HepG2 (cell line): Measurements from ENCODE around the gene MYO9A. TPM values are rescaled to one million over a fixed set of nuclear protein-coding genes. Genes with fewer than 3 reads are reported as not detected.

Source experiments
- ARNT ChIP-seq: fragments of 450-650 bp; IDR thresholded peaks from 2 replicates; pipeline ENCODE4 v1.6.1; 2017
- ATAD3A ChIP-seq: sonication (generic); formaldehyde crosslinking; IDR thresholded peaks from 2 replicates; pipeline ENCODE4 v1.4.0; 2020; ENCODE audit warnings: missing genetic modification reagents
- BRD4 ChIP-seq: sonication (generic); formaldehyde crosslinking; IDR thresholded peaks from 2 replicates; pipeline ENCODE4 v1.4.0; 2020; ENCODE audit warnings: missing genetic modification reagents
- CREB1 ChIP-seq, 2 experiments: fragments of 450-650 bp in 1 of 2; IDR thresholded peaks; 2 replicates each; pipeline ENCODE4 v1.6.1; 2016 to 2017; ENCODE audit warnings: control low read depth in 1 of 2, mild to moderate bottlenecking in 1 of 2, missing compliant biosample characterization in 1 of 2, missing genetic modification characterization in 1 of 2
- FOSL2 ChIP-seq: sonication (generic); formaldehyde crosslinking; IDR thresholded peaks from 2 replicates; pipeline ENCODE4 v1.4.0; 2020; ENCODE audit warnings: missing genetic modification reagents
- FOXA3 ChIP-seq: IDR thresholded peaks from 2 replicates; pipeline ENCODE4 v1.6.1; 2016; ENCODE audit warnings: missing genetic modification reagents, missing compliant biosample characterization
- GABPA ChIP-seq, 2 experiments: IDR thresholded peaks; 2 replicates each; pipeline ENCODE4 v1.6.1; 2011 to 2016; ENCODE audit warnings: low read depth in 2 of 2, low read length in 1 of 2, missing biosample characterization in 1 of 2, missing genetic modification characterization in 1 of 2
- HNRNPK ChIP-seq: fragments of 200-400 bp; formaldehyde crosslinking; IDR thresholded peaks from 2 replicates; pipeline ENCODE4 v1.6.1; 2018; ENCODE audit warnings: low read length, low read depth, moderate library complexity, mild to moderate bottlenecking; ENCODE audit not compliant: poor library complexity, severe bottlenecking
- KAT2B ChIP-seq: fragments of 150-350 bp; IDR thresholded peaks from 2 replicates; pipeline ENCODE4 v1.6.1; 2014; ENCODE audit warnings: low read depth, low read length, borderline replicate concordance
- KDM4B ChIP-seq: sonication (generic); formaldehyde crosslinking; IDR thresholded peaks from 2 replicates; pipeline ENCODE4 v1.4.0; 2020; ENCODE audit warnings: missing genetic modification reagents
- MLX ChIP-seq: IDR thresholded peaks from 2 replicates; pipeline ENCODE4 v1.6.1; 2016
- NPAS2 ChIP-seq: sonication (generic); formaldehyde crosslinking; IDR thresholded peaks from 2 replicates; pipeline ENCODE4 v1.8.0; 2022; ENCODE audit warnings: mild to moderate bottlenecking, missing genetic modification reagents, borderline replicate concordance
- POLR2AphosphoS2 ChIP-seq: IDR thresholded peaks from 2 replicates; pipeline ENCODE4 v1.6.1; 2011; ENCODE audit warnings: low read depth, low read length, improper control_type of control experiment
- RAD21 ChIP-seq: fragments of 450-650 bp; formaldehyde crosslinking; IDR thresholded peaks from 2 replicates; pipeline ENCODE4 v1.5.0; 2020; ENCODE audit warnings: mild to moderate bottlenecking
- SMAD1 ChIP-seq: sonication (generic); formaldehyde crosslinking; IDR thresholded peaks from 2 replicates; pipeline ENCODE4 v1.4.0; 2020; ENCODE audit warnings: missing genetic modification reagents, low read depth, mild to moderate bottlenecking, borderline replicate concordance
- TCF7 ChIP-seq: sonication (generic); IDR thresholded peaks from 2 replicates; pipeline ENCODE4 v1.6.1; 2016; ENCODE audit warnings: antibody characterized with exemption, low read depth
- TFAP4 ChIP-seq: sonication (generic); IDR thresholded peaks from 2 replicates; pipeline ENCODE4 v1.6.1; 2016; ENCODE audit warnings: low read depth, borderline replicate concordance
- ZBTB3 ChIP-seq: sonication (generic); formaldehyde crosslinking; IDR thresholded peaks from 2 replicates; pipeline ENCODE4 v1.4.0; 2020; ENCODE audit warnings: low read depth, mild to moderate bottlenecking, moderate library complexity, missing genetic modification reagents, borderline replicate concordance
- ZFYVE20 ChIP-seq: sonication (generic); formaldehyde crosslinking; IDR thresholded peaks from 2 replicates; pipeline ENCODE4 v1.8.0; 2023; ENCODE audit warnings: low read depth, mild to moderate bottlenecking, moderate library complexity, missing genetic modification reagents, borderline replicate concordance
- ZMYM2 ChIP-seq: sonication (generic); formaldehyde crosslinking; IDR thresholded peaks from 2 replicates; pipeline ENCODE4 v1.8.0; 2022; ENCODE audit warnings: mild to moderate bottlenecking, missing genetic modification reagents
- ZNF20 ChIP-seq: sonication (generic); formaldehyde crosslinking; IDR thresholded peaks from 2 replicates; pipeline ENCODE4 v1.4.0; 2020; ENCODE audit warnings: mild to moderate bottlenecking, moderate library complexity, missing genetic modification reagents
- ZNF354B ChIP-seq: sonication (generic); formaldehyde crosslinking; IDR thresholded peaks from 2 replicates; pipeline ENCODE4 v1.8.0; 2022; ENCODE audit warnings: mild to moderate bottlenecking, missing genetic modification reagents
- ZNF530 ChIP-seq: sonication (generic); formaldehyde crosslinking; IDR thresholded peaks from 2 replicates; pipeline ENCODE4 v1.5.0; 2020; ENCODE audit warnings: low read depth, mild to moderate bottlenecking, missing genetic modification reagents
- polyA plus RNA-seq, 8 experiments: library from polyadenylated mRNA; depleted of rRNA in 3 of 8; stranded (reverse) in 7 of 8; unstranded in 1 of 8; fragments of >200 nt; fragmentation: Illumina TruSeq in 4 of 8; extraction: Trizol in 4 of 8; gene quantifications; 2 replicates each; pipeline versions ENCODE4 v1.2.1 to v1.2.3, GENCODE V29; 2011 to 2016; ENCODE audit warnings: low read depth in 4 of 8, missing spikeins in 1 of 8, mixed read lengths in 1 of 8; ENCODE audit not compliant: insufficient read depth in 1 of 8
- total RNA-seq, 5 experiments: library from RNA; depleted of rRNA; stranded (reverse); fragments of >200 nt; fragmentation: Illumina TruSeq; extraction: Trizol; gene quantifications; 2 replicates each; pipeline ENCODE4 v1.2.3, GENCODE V29; 2016; ENCODE audit warnings: low read depth in 1 of 5
- TF ChIP-seq, protein P1 (sequence below): sonication (generic); formaldehyde crosslinking; IDR thresholded peaks from 2 replicates; pipeline ENCODE4 v1.4.0; 2020; ENCODE audit warnings: mild to moderate bottlenecking, missing genetic modification reagents
- TF ChIP-seq, protein P2 (sequence below): sonication (generic); formaldehyde crosslinking; IDR thresholded peaks from 2 replicates; pipeline ENCODE4 v1.4.0; 2020; ENCODE audit warnings: missing genetic modification reagents
- TF ChIP-seq, protein P3 (sequence below): sonication (generic); formaldehyde crosslinking; IDR thresholded peaks from 2 replicates; pipeline ENCODE4 v1.5.0; 2020; ENCODE audit warnings: mild to moderate bottlenecking, missing genetic modification reagents

MYO9A gene
- total and polyA plus RNA-seq, 2 of the 13 experiments (the other 11 are each of a cell fraction or from before 2014, with no cell fraction given) = 4.8 to 15.3 TPM

DNA sequence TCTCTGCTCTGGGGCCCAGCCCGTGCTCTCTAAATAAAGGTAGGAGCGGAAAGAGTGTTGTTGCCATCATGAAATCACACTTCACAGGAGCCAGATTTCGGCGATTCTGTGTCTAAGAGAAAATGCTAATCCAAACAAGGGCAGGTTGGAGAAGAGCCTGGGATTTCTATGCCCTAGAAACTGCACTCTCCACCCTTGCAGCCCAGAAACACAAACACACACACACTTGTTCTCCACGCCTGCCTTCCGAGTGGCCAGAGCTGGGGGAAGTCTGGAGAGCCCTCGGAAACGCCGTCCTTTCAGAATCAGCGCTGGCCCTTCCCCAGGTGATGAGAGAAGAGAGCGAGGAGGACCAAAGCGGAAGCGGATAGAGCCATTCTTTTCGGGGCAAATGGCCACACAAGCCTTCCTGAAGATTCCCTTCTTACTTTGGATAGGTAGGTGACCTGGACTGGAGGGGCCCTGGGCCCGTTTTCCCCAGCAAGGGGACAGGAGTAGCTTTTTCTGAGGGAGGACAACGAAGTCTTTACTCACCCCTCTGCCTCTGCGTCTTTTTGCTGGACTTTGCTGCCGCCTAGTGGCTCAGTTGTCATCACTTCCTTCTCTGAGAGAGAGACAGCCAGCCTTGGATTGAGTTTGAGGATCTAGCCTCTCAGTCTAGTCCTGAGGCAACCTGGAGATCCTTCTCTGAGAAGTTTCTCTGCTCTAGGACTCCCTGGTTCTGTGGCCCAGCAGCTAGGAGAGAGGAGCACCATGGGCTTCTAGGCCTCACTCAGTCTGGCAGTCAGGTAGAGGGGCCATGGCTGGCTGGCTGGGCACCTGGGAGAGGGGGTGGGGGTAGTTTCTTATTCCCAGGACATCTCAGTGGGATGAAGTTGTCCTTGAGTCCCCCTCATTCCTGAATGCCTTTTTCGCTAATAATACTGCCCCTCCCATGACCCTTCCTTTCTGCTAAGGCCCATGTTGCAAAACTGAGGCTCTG is 38.0 kb upstream of the MYO9A start (continued):
- TF ChIP-seq, protein P1, sequence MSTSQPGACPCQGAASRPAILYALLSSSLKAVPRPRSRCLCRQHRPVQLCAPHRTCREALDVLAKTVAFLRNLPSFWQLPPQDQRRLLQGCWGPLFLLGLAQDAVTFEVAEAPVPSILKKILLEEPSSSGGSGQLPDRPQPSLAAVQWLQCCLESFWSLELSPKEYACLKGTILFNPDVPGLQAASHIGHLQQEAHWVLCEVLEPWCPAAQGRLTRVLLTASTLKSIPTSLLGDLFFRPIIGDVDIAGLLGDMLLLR (CRISPR knock-in tag) = no peak
- TF ChIP-seq ATAD3A (CRISPR knock-in tag) (no peak), GABPA (IDR thresholded peaks at IDR 0.05; ENCODE audit: low read depth, low read length) (no peak), GABPA (CRISPR knock-in tag; IDR thresholded peaks at IDR 0.05; ENCODE audit: low read depth) (no peak), ZFYVE20 (CRISPR knock-in tag) (no peak), ZNF354B (CRISPR knock-in tag) (no peak), ZNF20 (no peak), SMAD1 (no peak), BRD4 (CRISPR knock-in tag) (no peak), KDM4B (CRISPR knock-in tag) (no peak), NPAS2 (CRISPR knock-in tag) (no peak), CREB1 (IDR thresholded peaks at IDR 0.05) (no peak), CREB1 (CRISPR knock-in tag; IDR thresholded peaks at IDR 0.05) (no peak), ZMYM2 (CRISPR knock-in tag) (no peak), RAD21 (peak; percentile 86), TFAP4 (no peak), ZNF530 (CRISPR knock-in tag) (no peak), HNRNPK (no peak), FOSL2 (no peak), MLX (no peak), ZBTB3 (CRISPR knock-in tag) (no peak), FOXA3 (CRISPR knock-in tag) (0 out of 2 replicates have a peak, but pooled peaks have one; percentile 11), KAT2B (no peak), TCF7 (no peak), ARNT (no peak), POLR2AphosphoS2 (no peak)
- TF ChIP-seq, protein P2, sequence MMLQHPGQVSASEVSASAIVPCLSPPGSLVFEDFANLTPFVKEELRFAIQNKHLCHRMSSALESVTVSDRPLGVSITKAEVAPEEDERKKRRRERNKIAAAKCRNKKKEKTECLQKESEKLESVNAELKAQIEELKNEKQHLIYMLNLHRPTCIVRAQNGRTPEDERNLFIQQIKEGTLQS = no peak
- TF ChIP-seq, protein P3, sequence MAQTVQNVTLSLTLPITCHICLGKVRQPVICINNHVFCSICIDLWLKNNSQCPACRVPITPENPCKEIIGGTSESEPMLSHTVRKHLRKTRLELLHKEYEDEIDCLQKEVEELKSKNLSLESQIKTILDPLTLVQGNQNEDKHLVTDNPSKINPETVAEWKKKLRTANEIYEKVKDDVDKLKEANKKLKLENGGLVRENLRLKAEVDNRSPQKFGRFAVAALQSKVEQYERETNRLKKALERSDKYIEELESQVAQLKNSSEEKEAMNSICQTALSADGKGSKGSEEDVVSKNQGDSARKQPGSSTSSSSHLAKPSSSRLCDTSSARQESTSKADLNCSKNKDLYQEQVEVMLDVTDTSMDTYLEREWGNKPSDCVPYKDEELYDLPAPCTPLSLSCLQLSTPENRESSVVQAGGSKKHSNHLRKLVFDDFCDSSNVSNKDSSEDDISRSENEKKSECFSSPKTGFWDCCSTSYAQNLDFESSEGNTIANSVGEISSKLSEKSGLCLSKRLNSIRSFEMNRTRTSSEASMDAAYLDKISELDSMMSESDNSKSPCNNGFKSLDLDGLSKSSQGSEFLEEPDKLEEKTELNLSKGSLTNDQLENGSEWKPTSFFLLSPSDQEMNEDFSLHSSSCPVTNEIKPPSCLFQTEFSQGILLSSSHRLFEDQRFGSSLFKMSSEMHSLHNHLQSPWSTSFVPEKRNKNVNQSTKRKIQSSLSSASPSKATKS (CRISPR knock-in tag) = no peak
